Stimulated activated CD4-positive, alpha-beta T cell treated with anti-CD3 and anti-CD28 coated beads, TNF-alpha, amount 100 ng/mL, for 48 hours (primary cell): Measurements from ENCODE around the gene PROP1.
"Not testable (repeated sequence)": the region's sequence is repeated elsewhere in the genome, so short reads cannot be mapped to it uniquely, and the experiment has no call there.

Experiments
- DNase-seq, 3 donors: peaks; one replicate each; pipeline ENCODE4 v3.0.0-alpha.2; 2020; ENCODE audit warnings: low read depth in 3 of 3

Gene PROP1

DNA sequence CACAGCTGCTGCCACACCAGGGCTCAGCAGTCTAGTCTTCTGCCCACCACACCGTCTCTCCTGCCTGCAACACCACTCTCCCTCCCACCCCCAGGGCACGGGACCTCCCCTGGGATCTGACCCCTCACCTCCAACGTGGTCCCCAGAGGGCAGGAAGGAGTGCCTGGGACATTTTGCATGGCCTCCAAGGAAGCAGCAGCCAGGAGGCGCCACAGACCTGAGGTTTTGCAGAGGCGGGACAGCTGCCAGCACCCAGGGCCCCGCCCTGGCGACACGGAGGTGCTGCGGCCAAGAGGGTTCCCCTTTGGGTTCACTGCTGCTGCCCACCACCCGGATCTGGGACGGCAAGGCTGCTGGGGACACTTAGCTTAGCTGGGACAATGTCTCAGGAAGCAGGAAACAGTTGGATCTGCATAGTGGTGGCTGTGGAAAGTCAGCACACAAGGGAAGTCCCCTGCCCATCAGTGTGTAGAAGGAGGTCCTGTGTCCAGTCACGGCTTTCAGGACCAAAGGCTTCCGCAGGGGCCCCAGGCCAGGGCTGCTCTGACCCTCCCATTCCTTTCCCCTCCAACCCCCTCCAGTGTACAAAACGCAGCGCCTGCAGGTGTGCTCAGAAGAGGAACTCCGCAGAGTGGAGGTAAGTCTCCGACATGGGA lies 13.8 kb downstream of the PROP1 start:
- peak; percentile 8 to 34 (median 30) for DNase-seq

DNA sequence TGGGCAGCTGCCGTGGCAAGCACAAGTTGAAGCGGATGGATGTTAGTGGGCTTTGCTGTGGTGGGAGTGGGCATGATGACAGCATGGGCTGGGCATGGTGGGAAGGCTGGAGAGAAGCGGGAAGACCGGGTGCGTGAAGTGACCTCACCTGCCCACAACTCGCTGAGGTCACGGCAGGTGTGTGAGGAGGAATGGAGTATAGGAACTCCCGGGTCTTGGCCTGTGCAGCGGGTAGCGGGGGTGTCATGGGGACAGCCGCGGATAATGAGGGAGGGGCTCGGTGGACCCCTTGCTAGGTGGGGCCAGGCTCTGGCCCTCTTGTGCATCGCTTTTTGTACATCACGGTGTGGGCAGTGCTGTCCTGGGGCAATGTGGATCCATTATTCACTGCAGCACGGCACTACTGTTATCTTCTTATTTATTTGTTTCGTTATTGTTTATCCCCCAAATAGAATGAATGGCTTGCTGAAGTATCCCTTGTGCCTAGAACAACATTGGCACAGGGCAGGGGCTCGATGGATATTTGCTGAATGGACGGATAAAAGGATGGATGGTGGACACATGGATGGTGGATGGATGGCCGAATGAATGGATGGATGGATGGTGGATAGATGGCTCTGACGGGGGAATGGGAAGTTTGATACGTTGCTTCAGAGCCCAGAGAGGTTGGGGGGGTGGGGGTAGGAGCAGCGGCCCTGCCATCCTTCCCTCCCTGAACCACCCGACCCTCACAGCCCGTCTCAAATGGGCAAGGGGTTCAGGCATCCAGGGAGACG lies 14.6 kb downstream of the PROP1 start:
- no peak for DNase-seq

DNA sequence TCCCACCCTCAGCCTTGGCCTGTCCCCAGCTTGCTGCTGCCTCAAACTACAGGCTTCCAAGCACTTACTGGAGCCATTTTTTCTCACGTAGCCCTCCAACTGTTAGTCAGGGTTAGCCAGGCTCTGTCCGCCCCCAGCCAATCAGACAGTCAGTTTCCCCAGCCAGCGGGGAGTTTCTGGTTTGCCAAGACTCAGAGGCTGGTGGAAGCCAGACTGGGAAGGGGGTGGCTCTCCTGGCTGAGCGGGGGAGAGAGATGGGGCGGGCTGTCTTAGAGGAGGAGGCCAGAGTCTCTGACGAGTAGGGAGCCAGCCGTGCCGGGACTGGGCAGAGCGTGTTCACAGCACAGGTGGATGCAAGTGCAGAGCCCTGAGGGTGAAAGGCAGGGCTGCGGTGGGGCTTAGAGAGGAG lies 15.3 kb downstream of the PROP1 start:
- no peak for DNase-seq

DNA sequence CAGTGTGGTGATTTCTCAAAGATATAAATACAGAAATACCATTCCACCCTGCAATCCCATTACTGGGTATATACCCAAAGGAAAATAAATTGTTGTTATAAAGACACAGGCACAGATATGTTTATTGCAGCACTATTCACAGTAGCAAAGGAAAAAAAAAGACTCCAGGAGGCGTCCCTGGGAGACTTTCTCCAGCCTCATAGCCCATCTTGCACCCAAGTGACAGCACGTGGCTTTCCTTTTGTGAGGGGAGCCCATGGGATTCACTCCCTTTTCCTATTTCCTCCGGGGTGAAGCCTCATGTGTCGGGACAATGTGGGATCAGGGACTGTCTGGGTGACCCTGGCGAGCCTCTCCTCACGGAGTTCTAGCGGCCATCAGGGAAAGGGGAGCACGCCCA lies 18.4 kb downstream of the PROP1 start:
- DNase-seq, result not testable (repeated sequence)

DNA sequence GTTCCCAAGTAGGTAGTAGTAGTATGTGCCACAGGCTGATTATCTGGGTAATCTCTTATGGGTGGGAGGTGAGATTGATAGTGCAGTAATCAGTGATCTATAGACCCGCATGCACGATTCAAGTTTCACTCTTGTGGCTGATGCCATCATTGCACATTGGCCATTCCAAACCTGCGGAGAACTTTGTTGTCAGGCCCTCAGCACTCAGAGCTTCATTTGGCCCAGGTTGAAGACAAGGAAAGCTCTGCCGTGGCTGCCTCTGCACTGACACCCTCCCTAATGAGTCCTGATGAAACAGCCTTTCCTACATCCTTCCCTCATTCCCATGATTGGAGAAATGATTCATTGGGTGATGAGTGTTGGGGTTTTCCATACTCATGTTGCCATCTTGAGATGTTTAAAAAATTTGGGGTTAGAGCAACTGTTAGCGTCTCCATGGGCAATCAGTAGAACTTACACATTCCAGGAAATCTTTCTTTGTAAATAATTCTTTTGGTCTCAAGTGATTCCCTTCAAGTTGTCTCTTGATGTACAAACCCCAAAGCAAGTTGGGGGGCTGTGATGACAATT lies 22.9 kb downstream of the PROP1 start:
- no peak for DNase-seq

DNA sequence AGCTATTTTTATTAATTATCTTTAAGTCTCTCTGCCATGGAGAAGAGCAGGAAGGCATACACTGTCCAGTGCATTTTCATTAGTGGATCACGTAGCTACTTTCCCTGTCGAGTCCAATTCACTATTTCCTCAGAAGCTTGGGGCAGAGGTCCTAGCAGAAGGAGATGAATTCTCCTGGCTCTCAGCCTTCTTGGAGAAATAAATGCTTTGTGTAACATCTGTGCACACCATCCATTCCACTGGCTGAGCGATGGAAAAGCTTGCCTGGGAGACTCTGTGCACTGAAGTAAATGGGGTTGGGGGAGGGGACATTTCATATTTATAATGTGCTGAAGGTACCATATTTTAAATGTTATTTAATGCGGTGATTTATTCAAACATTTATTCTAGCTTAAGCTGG lies 23.4 kb downstream of the PROP1 start:
- DNase-seq, result no peak

DNA sequence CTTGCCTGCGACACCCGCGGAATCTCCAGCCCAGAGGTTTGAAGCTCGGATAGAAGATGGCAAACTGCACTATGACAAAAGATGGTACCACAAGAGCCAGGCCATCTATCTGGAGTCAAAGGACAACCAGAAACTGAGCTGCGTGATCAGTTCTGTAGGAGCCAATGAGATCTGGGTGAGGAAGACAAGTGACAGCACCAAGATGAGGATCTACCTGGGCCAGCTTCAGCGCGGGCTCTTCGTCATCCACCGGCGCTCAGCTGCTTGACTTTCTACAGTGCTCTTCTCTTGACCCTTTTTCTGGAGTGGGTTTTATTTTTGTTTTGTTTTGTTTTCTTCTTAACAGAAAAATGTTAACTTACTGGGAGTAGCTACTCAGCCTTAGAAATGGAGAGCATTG lies 24.0 kb downstream of the PROP1 start:
- DNase-seq, result not testable (repeated sequence)

DNA sequence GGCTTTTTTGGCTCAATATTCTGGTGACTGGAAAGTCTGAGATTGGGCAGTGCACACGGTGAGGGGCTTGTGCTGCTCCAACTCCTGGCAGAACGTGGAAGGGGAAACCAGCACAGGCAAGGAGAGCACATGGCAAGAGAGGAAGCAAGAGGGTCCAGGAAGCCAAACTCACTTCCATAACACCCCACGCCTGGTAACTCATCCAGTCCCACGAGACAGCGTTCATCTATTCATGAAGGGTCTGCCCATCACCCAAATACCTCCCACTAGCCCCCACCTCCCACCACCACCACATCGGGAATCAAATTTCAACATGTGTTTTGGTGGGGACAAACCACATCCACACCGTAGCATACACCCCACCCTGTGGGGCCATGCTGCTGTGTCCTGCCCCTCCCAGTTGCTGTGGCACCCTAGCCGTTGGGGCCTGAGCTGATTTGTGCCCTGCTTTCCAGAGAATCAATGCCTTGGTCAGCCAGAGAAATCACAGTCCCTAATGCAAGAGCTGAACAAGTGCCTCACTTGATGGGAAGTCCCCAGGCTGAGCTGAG lies 27.3 kb downstream of the PROP1 start:
- no peak for DNase-seq

DNA sequence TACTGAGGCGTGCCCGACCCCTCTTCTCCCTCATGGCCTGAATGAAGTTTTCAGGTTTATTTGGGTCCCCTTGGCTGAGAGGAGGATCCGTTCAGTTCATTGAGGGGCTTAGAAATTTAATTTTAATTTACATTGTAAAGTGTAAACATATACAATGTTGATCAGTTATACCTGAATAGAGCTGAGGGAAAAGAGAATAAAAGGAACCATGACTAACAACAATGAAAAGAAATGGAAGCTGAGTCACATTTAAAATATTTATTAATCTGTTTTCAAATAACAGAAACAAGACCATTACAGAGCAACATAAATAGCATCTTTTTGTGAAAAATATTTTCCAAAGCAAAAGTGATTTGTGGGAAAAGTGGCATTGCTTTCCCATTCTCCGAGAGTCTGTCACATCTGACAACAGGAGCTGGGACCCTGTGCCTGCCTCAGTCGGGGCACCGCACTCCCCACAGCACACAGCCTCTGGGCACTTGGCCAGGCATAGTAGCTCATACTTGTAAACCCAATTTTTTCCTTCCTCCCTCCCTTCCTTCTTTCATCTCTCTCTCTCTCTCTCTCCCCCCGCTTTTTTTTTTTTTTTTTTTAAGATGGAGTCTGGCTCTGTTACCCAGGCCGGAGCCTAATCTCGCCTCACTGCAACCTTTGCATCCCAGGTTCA lies 28.7 kb downstream of the PROP1 start:
- DNase-seq, result no peak

DNA sequence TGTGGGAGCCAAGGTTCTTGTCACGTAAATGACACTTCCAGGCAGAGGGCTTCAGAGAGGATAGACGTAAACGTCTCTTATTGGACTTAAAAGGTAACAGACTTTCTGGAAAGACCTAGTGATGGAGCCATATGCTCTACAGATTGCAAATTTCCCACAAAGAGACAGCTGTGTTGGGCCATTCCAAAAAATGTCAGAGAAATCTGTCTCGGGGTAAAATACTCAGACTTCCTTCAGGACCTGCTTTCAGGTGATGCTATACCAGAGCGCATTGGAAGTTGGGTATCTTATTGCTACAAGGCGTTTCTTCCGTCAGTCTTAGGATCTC lies 29.2 kb downstream of the PROP1 start:
- no peak for DNase-seq

DNA sequence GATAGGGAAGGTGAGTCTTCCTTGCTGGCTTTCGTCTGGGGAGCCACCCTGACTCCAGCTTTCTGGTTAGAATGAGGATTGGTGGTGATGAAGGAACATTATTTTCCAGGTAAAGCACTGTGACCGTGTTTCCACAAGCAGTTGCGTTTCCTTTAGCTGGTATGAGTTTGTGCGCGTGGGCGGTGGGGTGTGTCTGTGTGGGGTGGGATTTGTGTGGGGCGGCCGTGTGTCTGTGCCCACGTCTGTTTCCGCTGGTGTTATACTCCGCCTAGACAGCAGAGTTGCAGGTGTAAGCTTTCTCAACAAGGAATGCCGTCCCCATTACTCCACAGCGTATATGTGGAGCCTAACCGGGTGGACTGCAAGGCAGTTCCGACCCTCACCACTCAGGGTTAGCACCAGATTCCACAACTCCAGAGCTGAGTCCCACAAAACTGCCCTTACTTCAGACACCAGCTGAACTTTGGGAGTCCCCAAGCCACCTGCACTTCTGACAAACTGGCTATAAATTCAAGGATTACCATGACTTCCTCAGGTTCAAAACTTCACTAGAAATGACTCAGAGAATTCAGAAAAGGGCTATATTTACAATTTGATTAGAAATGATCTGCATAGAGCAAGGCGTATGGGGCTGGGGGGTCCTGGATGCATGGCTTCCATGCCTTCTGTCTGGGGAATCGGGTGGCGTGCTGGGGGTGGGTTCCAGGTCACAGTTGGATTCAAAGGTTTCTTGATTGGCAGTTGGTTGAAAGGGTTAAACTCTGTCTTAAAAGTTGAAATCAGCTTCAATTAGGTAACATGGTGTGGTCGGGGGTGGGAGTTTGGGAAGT lies 29.8 kb downstream of the PROP1 start:
- no peak for DNase-seq

DNA sequence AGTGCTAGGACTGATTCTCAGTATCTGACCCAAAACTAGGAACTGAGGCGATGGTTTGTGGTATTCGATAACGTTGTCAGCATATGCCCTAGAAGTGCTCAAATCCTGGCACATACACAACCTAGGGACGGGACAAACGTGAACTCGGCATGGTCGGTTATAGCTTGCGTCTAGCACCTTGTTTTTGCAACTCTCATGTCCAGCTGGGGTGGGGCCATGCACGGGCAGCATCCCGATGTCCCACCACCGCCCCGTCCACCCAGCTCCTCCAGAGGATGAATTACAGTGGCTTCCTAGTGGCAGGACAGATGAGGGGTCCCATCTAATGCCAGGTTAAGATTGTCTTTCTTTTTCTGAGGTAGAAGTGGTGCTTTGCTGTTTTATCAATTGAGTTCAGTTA lies 31.6 kb downstream of the PROP1 start:
- no peak for DNase-seq

DNA sequence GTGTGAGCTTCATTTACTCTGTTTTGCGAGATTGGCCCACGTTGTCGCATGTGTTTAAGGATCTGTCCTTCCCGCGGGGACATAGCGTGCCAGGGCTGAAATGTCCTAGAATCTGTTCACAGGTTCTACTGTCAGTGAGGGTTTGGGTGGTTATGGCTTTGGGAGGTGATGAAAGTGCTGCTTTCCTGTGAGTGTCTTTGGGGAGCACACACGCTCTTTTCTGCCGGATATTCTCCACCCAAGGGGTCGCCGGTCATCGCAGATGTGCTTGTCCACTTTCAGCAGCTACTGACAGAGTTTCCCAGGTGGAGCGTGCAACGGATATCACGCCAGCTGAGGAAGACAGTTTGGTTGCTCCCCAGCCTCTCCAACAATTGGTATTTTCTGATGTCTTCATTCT lies 32.1 kb downstream of the PROP1 start:
- DNase-seq, result no peak

DNA sequence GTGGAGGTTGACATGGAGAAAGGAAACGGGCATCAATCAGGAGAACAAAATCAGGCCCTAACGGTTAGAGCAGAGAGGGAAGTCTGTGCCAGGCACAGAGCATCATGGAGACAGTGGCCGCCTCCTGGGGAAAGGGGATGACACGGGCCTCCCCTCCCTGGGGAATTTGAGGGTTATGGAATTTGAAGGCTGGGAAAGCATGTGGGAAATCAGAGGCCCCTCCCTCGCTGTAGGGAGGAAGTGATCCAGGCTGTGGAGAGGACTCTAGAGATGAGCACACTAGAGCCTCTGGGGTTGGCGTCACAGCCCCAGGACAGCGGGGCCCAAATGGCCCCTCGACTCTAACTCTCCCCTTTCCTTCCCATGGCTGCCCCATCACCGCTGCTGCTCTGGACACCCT lies 36.7 kb downstream of the PROP1 start:
- no peak for DNase-seq

DNA sequence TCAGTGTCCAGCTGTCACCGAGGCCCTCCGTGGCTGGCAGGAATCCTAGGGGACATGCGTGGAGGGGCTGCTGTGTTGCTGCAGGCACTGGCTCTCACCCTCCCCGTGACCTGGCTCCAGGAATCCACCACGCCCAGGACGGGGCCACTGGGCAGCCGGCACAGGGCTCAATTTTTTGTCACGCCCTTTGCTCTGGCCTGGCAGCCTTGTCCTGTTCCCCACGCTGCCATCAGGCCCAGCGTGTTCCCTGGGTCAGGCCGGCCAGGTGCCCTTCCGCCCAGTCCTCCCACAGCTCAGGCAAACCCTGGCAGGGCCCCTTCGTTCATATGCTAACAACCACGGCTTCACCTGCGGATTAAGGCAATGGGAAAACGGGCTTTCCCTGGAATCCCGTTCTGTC lies 37.3 kb downstream of the PROP1 start:
- DNase-seq, result no peak

DNA sequence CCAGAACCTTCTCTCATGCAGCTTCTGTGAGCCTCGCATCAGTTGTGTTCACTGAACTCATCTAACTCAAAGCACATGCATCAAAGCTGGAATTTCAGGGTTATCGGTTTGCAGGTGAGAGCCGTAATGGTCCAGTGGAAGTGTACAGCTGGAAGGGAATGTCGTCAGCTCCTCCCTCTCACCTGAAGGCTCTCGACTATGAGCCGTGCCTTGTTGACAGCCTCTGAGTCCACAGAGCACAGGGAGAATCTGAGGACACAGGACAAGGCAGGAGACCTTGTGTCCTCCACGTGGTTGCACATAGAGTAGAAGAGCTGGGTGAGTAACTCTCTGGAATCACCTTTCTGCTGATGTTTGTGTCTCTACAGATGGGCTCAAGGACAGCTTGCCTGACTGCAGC lies 38.8 kb downstream of the PROP1 start:
- DNase-seq, result no peak

DNA sequence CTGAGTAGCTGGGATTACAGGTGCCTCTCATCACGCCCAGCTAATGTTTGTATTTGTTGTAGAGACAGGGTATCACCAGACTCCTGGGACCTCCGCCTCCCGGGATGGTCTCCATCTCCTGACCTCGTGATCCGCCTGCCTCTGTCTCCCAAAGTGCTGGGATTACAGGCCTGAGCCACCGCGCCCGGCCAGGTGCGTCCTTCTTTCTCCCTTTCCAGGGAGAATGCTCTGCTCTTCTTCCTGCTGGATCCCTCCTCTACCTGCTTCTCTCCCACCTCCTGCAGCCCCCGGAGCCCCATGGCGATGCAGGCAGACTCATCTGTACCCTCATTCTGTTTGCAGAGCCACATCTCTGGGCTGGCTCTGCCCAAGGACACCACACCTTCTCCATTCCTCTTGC lies 42.9 kb downstream of the PROP1 start:
- DNase-seq, result not testable (repeated sequence)

DNA sequence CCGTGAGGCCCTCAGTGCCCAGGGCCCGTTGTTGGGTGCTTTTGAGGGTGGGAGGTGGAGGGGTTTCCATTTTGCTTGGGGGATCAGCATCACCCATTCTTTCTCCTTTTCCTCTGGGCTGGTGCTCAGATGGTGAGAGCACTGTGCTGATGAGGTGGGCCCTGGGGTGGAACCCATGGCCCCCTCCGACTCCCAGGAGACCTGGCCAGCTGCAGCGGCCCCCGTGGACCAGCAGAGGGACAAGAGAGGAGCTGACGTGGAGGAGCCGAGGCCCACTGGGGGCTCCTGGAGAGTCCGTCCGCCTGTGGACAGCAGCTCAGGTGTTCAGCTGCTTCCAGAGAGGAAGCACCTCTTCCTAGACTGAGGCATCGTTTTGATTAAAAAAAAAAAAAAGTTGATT lies 46.4 kb downstream of the PROP1 start:
- not testable (repeated sequence) for DNase-seq

DNA sequence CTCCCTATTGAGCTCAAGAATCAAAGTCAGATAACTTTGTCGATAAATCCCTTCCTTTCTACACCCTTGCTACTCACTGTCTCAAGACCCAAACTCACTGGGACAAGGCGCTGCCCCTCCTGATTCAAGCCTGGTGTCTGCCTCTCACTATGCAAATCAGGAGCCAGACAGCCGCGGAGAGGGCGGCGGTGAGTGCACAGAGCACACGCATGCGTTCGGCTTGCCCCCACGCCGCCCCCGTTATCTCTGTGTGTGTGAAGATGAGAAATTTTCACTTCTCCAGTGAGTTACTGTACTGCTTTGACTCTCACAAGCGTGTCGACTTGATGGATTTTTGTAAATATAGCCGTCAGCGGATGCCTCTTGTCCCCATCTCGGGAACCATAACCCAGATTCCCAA lies 47.0 kb downstream of the PROP1 start:
- not testable (repeated sequence) for DNase-seq

DNA sequence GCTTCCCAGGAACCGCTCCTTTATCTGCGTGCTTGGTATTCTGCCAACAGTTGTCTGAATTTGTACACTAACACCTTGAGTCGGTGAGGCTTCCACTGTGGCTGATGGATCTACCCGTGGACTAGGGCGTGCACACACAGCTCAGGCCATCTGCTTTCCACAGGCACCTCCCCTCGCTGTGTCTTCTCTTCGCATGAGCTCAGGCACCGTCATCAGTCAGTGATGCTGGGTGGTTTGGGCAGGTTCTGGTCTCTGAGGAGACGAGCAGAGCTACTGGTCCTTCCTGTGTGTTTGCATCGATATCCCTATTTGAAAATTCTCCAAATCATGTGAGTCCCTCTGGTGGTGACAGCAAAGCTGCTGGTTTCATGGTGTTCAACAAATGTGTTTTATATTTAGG lies 48.1 kb downstream of the PROP1 start:
- not testable (repeated sequence) for DNase-seq

DNA sequence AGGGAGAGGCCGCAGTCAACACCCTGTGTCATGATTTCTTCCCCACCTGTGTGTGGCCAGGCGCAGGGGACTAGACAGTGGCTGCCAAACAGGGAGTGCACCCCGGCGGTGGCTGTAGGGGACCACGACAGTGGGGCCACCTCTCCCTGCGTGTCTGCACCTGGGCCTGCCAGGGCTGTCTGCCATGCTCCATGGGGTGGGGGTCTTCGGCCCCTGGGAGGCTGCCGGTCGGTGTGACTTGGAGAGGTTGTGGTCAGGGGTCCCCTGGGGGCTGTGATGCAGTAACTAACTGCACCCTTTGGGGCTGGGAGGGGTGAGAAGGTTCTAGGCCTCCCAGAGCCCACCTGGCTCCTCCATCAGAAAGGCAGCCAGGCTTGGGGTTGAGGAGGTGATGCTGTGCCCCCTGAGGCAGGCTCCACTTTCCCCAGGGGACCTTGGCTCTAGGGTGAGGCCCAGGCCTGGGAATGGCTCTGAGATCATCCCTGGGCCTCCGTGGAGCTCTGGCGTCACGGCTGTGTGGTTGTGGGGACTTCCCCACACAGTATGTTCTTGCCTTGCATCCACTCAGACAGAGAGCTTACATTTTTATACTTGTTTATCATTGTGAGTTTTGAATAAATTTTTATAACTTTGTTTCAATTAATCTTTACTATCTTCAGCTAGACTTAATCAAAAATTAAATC lies 50.3 kb downstream of the PROP1 start:
- not testable (repeated sequence) for DNase-seq
